ENCODE measurements around the gene FGF1. TPM values are rescaled to one million over a fixed set of nuclear protein-coding genes. Genes with fewer than 3 reads are reported as not detected.

The FGF1 gene
- total RNA-seq, 1 experiment from 2014 or later = 3.2 TPM

DNA sequence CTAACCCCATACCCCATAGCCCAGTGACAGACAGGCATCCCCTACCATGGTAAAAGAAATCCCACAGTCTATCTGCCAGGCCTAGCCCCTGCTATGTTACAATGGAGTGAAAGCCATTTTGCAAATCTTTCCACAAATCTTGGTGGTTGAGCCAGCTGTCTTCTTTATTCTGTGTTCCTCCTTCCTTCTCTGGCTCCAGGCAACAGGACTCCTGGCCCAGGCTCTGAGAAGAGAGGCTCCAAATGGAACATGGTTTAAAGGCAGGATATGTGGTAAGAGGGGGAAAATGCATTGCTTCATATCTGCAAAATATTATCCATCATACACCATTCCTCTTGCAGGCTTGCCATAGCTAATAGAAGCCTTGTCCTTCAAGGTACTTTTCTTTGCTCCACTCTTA is 25.2 kb downstream of the FGF1 start:
- Mint-ChIP-seq H3K27ac (no peak overlapping the region; a peak in 1 of 7 replicates), H3K4me1 (peaks cover 11 to 18% of the 10 kb centered on the region in 2 experiments), H3K9me3 (no peaks in the 10 kb centered on the region), H3K4me3 (no peak overlapping the region), H3K27me3 (ENCODE audit: low read depth) (no peaks in the 10 kb centered on the region), H3K36me3 (ENCODE audit: insufficient read depth in 1 of 3, low read depth in 3 of 3) (peaks cover 0 to 6% (median 4%) of the 10 kb centered on the region in 3 experiments; a peak in 2 of 7 replicates)
- Histone ChIP-seq H3K4ac (ENCODE audit: low read depth, low read length) (no peak overlapping the region), H3K4me2 (ENCODE audit: insufficient read depth, insufficient read length, low read length) (no peak overlapping the region), H3T11ph (ENCODE audit: low read length) (no peak overlapping the region), H3K23ac (ENCODE audit: insufficient read length, low read depth, low read length) (no peak overlapping the region), H3K9me3 (ENCODE audit: control insufficient read depth, low read depth, low read length) (no peaks in the 10 kb centered on the region), H4K5ac (ENCODE audit: insufficient read length, low read depth, low read length) (no peak overlapping the region), H3K14ac (ENCODE audit: insufficient read depth, low read length) (no peak overlapping the region), H3K18ac (ENCODE audit: insufficient read length, low read depth, low read length) (no peak overlapping the region), H4K8ac (replicated peaks; ENCODE audit: insufficient read length, low read depth, low read length) (no peak overlapping the region), H3K79me1 (ENCODE audit: insufficient read depth, low read depth, low read length, poor library complexity, severe bottlenecking) (no peaks in the 10 kb centered on the region), H3K56ac (ENCODE audit: insufficient read length, low read depth, low read length) (no peak overlapping the region), H2AFZ (ENCODE audit: low read length) (no peak overlapping the region), H2BK5ac (ENCODE audit: insufficient read length, low read length) (no peak overlapping the region), H3K27ac (ENCODE audit: insufficient read length, low read depth, low read length) (no peak overlapping the region), H2BK12ac (ENCODE audit: insufficient read length, low read depth, low read length) (no peak overlapping the region), H2AK5ac (ENCODE audit: insufficient read length, low read length) (no peak overlapping the region), H3K79me2 (ENCODE audit: insufficient read depth, low read length) (no peaks in the 10 kb centered on the region), H2BK15ac (ENCODE audit: low read depth, low read length) (no peak overlapping the region), H2BK120ac (ENCODE audit: low read depth, low read length, poor library complexity, severe bottlenecking) (no peak overlapping the region), H3K23me2 (ENCODE audit: insufficient read length, low read depth, low read length, poor library complexity, severe bottlenecking) (no peaks in the 10 kb centered on the region), H4K20me1 (ENCODE audit: control insufficient read depth, insufficient read depth, insufficient read length) (no peaks in the 10 kb centered on the region), H4K91ac (ENCODE audit: insufficient read length, low read depth, low read length) (no peak overlapping the region), H2BK20ac (ENCODE audit: low read depth, low read length, poor library complexity, severe bottlenecking) (no peak overlapping the region), H3K4me1 (ENCODE audit: insufficient read depth, low read length) (peaks cover 4% of the 10 kb centered on the region; the same call in 1 of the 2 replicates), H3K9ac (ENCODE audit: extremely low read depth, insufficient read length, low read length) (no peak overlapping the region), H3K27me3 (ENCODE audit: insufficient read depth, low read length) (no peaks in the 10 kb centered on the region)
- no peak for DNase-seq
- TF ChIP-seq CTCF (conservative IDR thresholded peaks at IDR 0.05) = no peak
